GM19397 (cell line): Measurements from ENCODE around the gene ARSB.
"Not testable (repeated sequence)": the region's sequence is repeated elsewhere in the genome, so short reads cannot be mapped to it uniquely, and the experiment has no call there.

Experiments used
- ATAC-seq: cut with Tn5 transposase; IDR thresholded peaks from one replicate; pipeline ENCODE4 v1.9.1; 2021; ENCODE audit warnings: mild to moderate bottlenecking, moderate library complexity; ENCODE audit not compliant: unreplicated experiment

Gene ARSB

DNA sequence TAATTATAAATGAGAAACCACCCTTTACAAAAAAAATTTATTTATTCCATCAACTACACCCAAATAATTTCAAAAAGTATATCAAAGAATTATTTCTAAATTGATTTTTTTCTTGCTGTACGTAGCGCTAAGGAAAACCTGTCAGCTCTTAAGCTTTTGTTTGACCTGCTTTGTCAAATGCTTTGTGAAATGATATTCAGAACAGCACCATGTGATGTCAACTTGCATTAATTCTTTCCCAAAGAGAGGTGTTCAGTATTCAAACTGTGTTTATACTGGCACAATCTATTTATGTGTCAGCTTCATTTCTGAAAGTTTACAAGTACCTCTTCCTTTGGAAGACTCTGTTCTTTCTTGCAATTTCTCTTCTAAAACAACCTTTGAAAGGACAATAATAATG is 12.0 kb upstream of the ARSB start:
- no peak for ATAC-seq

DNA sequence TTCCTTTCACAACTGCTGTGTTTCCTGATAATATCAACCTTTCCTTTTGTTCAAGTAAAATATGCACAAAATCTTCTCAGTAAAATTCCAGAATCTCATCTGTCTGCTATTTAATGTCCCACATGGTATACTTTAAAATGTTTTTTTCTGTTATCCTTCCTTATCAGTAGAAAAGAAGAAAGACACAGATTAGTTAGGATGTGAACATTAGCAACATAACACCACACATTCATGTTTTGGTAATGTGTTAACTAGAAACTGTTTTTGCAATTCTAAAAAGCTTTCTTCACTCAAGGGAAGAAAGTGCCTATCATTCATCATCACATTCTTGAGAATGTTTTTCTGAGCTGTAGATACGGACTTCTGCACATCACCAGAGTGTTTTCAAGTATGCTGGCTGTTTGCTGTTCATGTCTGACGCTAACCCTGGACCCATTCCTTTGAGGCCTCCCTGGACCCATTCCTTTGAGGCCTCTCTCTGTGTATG is 10.5 kb upstream of the ARSB start:
- ATAC-seq = no peak

DNA sequence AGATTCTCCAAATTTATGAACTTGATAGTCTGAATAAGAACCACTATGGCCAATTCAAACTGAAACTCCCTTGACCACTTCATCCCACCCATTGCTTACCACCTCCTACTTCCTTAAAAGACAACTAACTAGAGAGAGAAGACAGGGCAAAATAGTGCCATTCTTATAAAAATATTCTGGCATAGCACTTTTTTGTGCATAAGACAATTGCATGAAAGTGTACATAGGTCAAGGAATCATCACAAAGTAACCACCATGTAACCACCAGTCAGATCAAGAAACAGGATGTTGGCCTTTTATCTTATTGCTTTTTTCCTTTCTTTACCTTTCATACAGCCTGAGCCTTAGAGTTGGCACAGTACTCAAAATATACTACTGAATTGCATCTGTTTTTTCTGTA is 8.1 kb upstream of the ARSB start:
- no peak for ATAC-seq

DNA sequence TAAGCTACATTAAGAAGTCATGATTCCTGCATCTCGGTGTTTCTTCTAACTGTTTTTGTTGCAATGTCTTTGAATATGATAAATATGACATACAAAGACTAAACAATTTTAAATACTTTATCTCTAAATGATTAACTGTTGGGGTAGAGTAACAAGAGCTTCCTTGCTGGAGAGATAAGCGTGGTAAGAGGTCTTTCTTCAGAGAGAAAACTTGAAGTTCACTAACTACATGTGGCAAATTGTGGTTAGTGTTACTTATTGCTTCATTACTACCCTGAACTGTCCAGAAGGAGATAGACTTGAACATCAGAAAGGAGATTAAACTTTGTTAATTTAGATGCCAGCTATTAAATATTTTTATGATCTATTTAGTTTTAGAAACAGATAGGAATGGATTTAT is 7.0 kb upstream of the ARSB start:
- ATAC-seq = no peak

DNA sequence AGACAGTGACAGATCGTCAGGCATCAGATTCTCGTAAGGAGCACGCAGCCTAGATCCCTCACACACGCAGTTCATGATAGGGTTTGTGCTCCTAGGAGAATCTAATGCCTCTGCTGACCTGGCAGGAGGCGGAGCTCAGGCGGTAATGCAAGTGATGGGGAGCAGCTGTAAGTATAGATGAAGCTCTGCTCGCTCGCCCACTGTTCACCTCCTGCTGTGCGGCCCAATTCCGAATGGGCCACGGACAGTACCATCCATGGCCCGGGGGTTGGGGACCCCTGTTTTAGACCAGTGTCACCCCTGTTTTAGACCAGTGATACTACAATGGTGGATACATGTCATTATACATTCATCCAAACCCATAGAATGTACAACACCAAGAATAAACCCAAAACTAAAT is 4.0 kb upstream of the ARSB start:
- ATAC-seq = no peak

DNA sequence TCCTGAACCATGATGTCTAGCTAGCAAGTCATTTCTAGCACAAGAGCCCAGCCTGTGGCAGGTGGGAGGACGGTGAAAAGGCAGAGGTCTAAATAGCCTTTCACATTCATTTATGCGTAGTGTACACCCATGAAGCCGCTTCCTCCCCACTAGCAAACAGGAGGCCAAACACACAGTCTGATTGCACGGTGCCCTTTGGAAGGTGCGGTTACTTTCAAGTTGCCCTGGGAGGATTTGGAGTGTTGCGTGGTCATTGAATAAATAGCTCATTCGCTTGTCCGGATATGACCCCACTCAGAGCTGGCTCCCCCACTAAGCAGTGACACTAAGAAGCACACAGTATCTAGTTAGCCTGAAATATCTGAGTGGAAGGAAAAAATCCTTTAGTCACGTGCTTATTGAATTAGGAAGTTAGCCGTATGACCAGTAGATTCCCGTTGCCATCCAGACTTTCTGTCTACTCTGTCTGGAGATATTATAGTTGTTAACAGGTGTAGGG is 664 bp upstream of the ARSB start:
- peak; percentile 35 for ATAC-seq

DNA sequence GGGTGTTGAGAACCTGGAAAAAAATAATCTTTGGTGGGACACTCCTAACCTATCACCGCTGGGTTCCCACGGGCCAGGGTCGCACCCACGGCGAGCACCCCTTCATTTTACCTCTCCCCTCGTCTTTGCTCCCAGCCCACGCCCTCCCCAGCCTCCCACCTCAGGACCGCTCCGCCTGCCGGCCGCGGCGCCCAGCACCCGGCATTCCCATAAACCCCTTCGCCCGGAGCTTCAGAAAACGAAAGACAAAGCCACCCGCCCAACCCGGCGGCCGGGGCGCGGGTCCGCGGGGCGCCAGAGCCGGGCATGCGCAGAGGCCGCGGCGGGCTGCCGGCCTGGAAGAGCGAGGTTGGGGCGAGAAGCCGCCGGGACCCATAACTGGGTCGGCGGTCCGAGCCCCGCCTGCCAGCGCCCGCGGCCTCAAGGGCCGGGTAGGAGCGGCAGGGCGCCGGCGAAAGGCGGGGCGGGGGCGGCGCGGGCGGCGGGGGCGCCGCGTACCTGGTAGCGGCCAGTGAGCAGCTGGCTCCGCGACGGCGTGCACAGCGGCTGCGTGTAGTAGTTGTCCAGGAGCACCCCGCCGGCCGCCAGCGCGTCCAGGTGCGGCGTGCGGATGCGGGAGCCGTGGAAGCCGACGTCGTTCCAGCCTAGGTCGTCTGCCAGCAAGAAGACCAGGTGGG is 533 bp downstream of the ARSB start:
- peak; percentile 59 for ATAC-seq

DNA sequence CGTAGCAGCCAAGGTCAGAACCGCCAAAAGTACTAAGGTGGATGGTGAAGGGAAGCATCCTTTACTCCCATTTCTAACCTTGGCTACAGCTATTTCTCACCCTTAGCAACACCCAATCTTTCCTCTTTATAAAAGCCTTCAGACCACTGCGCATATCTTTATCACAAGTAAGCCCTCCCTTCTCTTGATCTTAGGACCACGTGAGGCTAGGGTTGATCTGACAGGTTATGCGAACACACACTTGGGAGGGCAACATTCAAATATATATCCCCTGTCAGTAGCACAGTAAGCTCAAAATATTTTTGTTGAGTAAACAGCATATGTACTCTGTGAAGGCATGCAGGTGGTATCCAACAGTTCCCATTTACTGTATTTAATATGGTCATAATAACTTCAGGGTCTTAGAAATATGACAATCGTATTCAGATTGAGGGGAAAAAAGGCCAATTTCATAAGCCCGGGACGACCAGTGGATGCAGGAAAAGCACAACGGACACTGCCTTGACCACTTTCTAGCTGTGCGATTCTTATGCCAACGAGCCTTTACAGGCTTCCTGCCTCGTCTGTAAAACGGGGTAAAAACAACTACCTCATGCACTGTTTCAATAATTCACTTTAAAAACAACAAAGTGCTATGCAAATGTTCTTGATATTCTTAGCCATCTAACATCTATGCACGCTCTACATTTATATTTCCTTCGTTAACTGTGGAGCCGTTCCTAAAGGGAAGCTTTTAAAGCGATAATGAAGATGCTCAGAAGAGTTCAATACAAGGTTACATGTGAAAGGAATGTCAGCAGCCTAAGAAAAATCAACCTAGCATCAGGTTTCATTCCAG is 1.3 kb downstream of the ARSB start:
- ATAC-seq = no peak

DNA sequence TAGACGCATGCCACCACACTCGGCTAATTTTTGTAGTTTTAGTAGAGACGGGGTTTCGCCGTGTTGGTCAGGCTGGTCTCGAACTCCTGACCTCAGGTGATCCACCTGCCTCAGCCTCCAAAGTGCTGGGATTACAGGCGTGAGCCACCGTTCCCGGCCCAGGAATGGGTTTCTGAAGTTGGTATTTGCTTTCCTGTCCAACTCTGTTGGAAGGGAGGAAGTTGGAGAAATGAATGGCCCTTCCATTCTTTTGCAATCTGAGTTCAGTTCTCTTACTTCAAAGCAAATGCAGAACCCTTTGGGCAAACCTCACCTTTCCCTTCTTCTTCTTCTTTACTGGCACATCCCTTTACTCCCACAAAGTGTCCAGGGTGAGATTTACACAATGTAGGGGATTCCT is 1.9 kb downstream of the ARSB start:
- not testable (repeated sequence) for ATAC-seq

DNA sequence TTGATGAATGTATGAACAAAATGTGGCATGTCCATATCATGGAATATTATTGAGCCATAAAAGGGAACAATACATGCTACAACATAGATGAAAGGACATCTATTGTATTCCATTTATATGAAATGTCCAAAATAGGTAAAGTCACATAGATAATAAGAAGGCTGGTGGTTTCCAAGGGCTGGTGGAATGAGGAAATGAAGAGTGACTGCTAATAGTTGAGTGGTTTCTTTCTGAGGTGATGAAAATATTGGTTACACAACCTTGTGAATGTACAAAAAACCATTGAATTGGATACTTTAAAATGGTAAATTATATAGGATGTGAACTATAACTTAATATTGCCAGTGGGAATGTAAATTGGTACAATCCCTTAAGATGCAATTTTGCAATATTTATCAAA is 5.2 kb downstream of the ARSB start:
- no peak for ATAC-seq

DNA sequence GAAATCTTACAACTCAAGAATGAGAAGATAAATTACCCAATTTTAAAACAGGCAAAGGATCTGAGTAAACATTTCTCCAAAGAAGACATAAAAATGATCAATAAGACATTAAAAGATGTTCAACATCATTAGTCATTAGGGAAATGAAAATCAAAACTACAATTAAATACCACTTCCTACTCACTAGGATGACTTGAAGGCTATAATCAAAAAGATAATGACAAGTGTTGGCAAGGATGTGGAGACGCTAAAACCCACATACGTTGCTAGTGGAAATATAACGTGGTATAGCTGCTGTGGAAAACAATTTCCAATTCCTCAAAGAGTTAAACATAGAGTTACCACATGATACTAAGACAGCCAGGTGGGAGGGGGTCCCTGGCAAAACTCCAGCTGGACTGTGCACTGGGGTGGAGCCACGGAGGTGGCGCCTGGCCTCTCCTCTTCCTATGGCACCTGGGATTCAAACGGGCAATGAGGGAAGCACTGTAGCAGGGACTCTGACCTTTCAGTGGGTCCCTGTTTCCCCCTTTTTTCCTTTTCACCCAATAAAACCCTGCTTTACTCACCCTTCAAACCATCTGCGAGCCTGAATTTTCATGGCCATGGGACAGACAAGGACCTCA is 5.9 kb downstream of the ARSB start:
- ATAC-seq = no peak

DNA sequence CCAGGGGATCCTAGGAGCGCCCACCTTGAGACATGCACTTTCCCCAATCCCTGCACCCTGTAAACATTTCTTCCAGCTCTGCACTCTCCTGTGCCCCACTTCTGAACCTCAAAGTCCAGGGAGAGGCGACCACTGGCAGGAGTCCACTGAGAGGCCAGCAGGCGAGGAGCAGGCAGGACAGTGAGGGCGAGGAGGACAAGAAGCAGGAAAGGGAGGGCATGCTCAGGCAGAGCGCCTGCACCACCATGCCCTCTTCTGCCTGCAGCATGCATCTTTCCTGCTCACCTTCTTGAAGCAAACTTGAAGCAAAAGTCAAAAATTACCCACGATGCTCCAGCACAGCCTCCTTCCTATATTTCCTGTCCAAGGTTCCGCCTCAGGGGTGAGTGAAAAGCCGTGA is 10.1 kb downstream of the ARSB start:
- no peak for ATAC-seq

DNA sequence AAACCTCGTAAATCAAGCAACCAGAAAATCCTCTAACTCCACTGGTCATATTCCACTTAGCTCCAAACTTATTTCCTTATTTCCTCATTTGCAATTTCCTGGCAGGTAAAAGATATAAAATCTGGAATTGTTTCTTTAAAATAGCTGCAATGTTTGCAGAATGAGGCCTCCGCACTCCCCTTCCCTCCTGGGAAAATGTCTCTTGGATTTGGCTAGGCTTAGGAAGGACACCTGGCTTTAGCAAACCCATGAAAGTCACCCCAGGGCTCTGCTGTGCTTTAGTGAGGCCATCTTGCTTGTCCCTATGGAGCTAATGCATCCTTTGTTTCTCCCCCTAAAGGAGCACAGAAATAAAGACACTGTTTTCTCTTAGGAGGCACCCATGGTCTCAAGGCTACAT is 10.5 kb downstream of the ARSB start:
- no peak for ATAC-seq

DNA sequence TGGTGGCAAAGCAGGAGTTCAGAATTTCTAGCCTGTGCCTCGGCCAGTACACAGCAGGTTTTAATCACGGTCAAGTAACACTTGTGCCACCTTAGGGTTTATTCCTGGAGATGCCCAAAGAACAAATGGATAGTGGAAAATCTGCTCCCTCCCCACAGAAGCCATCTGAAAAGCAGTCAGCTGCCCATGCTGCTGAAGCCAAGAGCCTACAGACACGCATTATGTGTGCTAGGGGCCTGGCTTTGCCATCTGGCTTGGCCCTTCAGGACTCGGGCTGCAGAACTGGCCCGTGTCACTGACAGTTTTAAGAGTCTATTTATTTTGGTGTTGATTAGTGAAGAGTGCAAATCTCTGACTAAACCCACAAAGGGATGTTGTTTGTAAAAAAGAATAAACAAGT is 11.1 kb downstream of the ARSB start:
- no peak for ATAC-seq

DNA sequence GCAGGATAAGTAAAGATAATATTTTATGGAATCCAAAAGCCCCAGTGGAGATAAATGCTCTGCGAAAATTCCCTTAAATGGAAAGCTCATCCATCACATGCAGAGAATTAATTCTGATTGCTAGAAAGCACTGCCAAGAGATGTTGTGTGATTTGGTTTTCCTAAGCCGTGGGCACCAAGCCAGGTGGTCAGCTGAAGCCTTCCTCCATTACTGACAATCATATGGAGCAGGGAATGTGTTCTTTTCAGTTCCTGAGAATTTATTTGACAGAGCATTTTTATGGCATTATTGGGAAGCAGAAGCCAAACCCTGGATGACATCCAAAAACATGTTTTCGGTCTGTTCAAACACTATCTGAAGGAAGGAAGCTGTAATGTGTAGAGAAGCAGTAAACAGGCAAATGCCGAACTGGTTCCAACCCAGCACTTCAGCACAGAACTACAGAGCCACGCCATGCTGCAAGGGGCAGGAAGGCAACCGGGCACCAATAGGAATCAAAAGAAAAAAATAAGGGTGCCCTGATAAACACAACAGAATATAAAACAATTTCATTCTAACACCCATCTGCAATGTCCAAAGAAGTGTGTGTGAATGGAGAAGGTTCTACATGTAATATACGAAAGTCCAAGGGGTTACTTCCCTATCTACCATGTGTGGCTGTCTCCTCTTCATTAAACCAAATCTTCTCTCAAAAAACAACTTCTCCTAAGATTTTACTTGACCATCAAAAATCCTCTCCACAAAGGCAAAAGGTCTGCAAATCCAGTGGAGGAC is 12.3 kb downstream of the ARSB start:
- ATAC-seq = no peak

DNA sequence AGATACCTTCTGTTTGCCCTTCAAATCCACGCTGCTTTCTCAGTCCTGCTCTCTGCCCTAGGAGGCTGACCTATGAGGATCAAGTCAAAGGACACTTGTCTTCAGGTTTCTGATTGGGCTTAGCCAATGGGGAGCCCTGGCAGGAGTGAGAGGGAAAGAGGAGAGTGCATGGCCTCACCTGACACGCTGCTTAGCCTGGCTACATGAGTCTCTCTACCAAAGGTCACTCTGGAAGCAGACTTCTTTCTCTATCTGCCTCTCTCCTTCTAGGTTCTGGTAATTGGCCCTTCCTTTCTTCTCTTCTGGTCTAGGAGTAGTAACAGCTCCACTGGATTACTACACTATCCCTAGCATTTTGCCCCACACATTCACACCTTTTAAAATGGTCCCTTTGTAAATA is 13.1 kb downstream of the ARSB start:
- ATAC-seq = no peak

DNA sequence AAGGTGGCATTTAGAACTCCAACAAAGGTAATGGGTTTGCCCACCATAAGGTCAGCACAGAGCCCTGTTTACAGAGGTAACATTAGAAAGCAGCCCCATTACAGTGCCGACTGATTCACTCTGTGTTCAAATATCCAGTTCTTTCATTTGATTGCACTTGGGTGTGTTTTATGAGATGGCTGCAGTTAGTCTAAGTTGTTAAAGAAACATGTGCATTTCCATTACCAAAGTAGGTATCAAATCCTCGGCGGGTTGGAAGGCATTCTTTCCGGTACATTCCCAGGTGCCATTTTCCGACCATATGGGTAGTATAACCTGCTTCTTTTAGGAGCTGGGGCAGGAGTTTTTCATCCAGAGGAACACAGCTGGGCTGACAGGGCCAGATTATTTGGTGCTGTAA is 16.3 kb downstream of the ARSB start:
- no peak for ATAC-seq

DNA sequence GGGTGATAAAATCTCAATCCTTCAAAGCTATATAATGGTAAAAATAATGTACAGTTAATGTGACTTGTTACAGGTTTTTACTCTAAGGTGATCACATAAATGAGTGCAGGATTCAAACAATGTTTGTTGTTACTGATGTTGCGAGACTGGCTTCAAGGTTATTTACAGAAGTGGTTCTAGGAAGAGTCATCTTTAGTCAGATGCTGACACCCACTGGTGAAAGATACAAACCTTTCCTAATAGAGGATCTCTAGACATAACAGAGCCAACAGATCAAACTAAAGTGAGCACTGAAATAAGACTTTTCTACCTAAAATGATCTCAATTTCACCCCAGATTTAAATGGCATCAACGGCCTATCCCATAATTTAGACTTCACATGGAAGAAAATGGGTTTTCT is 20.2 kb downstream of the ARSB start:
- no peak for ATAC-seq

DNA sequence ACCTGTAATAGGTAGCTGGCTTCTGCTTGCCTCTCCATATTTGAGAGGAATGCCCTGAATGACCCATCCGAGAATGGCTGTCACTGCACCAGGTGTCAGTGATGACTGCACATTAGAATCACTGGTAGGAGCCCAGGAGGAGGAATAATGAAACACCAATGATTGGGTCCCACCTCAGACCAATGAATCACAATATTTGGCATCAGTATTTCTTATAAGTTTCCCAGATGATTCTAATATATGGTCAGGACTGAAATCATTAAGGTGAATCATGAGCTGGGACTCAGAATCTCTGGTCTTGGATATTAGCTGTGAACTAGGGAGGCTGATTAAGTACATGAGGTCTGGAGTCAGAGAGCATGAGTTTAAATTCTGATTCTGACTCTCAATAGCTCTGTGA is 23.4 kb downstream of the ARSB start:
- ATAC-seq = no peak

DNA sequence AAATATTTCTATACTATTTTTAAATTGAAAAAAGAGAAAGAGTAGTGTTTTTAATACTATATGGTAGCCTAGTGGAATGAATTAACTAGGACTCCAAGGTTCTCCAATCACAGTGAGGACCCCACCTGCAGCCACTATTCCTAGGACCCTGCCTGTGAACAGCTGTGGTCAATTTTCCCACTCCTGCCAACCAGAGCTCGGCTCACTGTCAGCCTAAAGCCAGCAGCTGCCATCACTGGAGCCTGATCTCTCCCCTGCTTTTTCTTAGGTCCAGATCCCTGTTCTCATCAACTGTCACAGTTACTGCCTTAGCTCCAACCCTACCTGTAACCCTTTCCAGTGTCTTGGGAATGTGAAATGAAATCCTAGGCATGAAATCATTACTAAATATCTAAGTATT is 25.3 kb downstream of the ARSB start:
- ATAC-seq = no peak
